Vagina (tissue), 2 donors: ENCODE data around the gene MSH5.

Experiments used
- CTCF ChIP-seq, 3 experiments: fragments of 450-650 bp in 2 of 3; fragments of 200-600 bp in 1 of 3; sonication (generic) in 1 of 3; IDR thresholded peaks; one replicate each; pipeline ENCODE4 v1.5.1; 2017 to 2019; ENCODE audit warnings: antibody characterized with exemption in 3 of 3, mild to moderate bottlenecking in 2 of 3, moderate library complexity in 2 of 3
- POLR2A ChIP-seq, 2 donors: fragments of 450-650 bp; IDR thresholded peaks; one replicate each; pipeline ENCODE4 v1.6.1; 2017; ENCODE audit warnings: antibody characterized with exemption in 2 of 2, mild to moderate bottlenecking in 2 of 2, moderate library complexity in 2 of 2
- POLR2AphosphoS5 ChIP-seq, 2 donors: sonication (generic); formaldehyde crosslinking; IDR thresholded peaks; one replicate each; pipeline ENCODE4 v1.9.0; 2017; ENCODE audit warnings: antibody characterized with exemption in 2 of 2, mild to moderate bottlenecking in 2 of 2, low read depth in 1 of 2; ENCODE audit not compliant: insufficient read depth in 1 of 2

GRCh38 chr6:31770860-31771259, 31.1 kb downstream of the MSH5 start:
- no peak for TF ChIP-seq POLR2AphosphoS5 (IDR thresholded peaks at IDR 0.05; ENCODE audit: insufficient read depth in 1 of 2, low read depth in 1 of 2)
- no peak for TF ChIP-seq CTCF (IDR thresholded peaks at IDR 0.05)
- no peak for TF ChIP-seq POLR2A (IDR thresholded peaks at IDR 0.05)
